GM18873 (cell line): Measurements from ENCODE around the gene CLIC3.

Experiments
- ATAC-seq: cut with Tn5 transposase; IDR thresholded peaks from one replicate; pipeline ENCODE4 v1.9.1; 2021; ENCODE audit warnings: mild to moderate bottlenecking, moderate library complexity, moderate number of reproducible peaks; ENCODE audit not compliant: unreplicated experiment, low FRiP score

Gene CLIC3

DNA sequence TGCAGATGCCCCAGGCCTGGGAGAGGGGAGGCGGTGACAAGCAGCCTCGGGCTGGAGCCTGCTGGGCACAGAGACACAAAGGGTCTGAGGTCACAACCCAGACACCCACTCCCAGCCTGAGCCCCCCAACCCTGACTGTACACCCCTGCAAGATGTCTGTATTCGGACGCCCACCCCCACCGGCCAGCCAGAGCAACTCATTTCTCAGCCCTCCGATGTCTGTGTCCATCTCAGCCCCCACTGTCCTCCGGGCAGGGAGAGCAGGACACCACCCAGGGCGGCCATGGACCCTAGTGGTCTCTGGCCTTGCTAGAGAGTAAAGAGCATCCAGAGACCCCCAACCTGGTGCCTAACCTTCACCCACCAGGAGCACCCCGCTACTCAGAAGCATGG, 40.4 kb downstream of the CLIC3 start:
- ATAC-seq = no peak

GRCh38 chr9:136955202-136955942, 41.0 kb downstream of the CLIC3 start:
- ATAC-seq = no peak

GRCh38 chr9:136954270-136955083, 41.9 kb downstream of the CLIC3 start:
- ATAC-seq = no peak

GRCh38 chr9:136953771-136954269, 42.5 kb downstream of the CLIC3 start:
- ATAC-seq = no peak

- no peak for ATAC-seq
These were observed 43.2 kb downstream of the CLIC3 start for GRCh38 chr9:136952876-136953770.

GRCh38 chr9:136952321-136952850, 44.0 kb downstream of the CLIC3 start:
- no peak for ATAC-seq

GRCh38 chr9:136951541-136952320, 44.6 kb downstream of the CLIC3 start, which contains the start of gene LCN12:
TSS of gene LCN12 (plus strand) at chr9:136952273. CDS start at chr9:136952328, 55 bp downstream.
- no peak for ATAC-seq

GRCh38 chr9:136950656-136951276, 45.6 kb downstream of the CLIC3 start:
- no peak for ATAC-seq

DNA sequence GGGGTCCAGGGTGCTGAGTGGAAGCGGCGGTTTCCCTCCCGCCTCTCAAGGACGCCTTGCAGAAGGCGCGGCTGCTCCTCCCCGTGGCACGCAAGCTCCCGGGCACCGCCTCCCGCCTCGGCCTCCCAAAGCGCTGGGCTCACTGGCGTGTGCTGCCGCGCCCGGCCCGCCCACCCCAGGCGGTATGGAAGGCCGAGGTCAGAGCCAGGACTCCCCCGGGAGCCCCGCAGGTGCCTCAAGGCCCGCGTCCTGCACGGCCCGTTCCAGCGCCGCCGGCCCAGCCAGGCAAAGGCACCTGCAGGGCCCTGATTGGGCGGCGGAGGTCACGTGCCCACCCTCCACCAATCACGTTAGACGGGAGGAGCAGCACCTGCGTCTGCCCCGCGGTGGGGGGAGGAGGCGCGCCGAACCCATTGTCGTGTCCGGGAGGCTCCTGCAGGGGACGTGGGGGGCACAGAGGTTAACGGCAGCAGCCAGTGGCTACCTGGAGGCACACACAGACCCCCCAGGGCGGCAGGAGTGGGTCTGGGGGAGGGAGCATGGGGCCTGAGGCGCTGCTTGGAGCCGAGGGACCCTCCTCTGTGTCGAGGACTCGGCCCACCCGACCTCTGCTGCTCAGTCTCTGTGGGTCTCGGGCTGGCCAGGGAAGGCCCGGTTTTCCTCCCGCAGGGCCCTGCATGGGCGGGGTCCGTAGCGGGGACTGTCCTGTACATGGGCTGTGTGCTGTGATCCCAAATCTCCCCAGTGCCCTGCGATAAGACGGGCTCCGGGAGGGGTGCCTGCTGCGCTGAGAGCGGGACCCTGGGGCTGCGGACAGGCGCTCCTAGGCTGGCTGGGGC, 46.3 kb downstream of the CLIC3 start:
- peak; percentile 64 for ATAC-seq

DNA sequence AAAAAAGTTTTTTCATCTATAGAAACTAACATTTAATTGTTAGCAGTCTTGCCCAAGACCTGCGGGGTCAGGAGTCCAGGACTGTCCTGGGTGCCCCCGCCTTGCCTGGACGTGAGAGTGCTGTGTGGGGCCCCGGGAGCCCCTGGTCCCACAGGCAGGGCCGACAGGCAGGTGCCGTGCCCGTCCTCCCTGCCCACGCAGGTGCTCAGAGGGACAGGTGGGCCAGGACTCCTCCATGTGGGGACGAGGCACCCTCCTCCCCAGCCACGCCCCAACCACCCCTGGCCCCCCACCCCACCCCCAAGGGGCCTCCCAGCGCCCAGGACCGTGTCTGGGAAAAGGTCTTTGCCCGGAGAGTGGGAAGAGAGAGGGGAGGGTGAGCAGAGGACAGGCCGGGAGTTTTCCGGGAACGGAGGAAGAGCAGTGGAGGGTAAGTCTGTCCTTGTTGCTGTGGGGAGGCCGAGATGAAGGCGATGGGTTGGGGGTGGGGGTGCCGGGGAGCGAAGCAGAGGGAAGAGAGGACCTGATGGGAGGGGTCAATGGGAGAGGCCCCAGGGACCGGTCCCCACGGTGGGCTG, 47.0 kb downstream of the CLIC3 start:
- ATAC-seq = no peak

DNA sequence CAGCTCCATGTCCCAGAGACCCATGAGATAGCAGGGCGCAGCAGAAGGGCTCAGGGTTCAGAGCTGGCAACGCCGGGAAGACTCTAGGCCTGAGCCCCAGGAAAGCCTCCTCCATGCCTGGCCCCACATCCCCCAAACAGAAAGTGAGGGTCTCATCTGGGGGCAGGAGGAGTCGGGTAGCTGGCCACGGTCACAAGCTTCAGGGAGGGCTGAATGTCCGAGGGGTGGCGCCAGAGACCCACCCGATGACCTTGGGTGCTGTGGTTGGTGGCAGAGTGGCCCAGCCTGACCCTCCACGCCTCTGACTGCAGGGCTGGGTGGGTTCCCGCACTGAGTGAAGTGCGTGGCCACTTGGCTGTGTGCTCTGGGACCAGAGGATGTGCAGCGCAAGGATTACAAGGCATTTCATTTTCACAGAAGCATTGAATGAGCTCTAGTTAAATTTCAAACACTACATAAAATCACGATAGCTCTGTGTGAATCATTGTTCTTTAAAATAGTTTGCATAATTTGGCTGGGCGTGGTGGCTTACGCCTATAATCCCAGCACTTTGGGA, 48.3 kb downstream of the CLIC3 start:
- ATAC-seq = no peak

DNA sequence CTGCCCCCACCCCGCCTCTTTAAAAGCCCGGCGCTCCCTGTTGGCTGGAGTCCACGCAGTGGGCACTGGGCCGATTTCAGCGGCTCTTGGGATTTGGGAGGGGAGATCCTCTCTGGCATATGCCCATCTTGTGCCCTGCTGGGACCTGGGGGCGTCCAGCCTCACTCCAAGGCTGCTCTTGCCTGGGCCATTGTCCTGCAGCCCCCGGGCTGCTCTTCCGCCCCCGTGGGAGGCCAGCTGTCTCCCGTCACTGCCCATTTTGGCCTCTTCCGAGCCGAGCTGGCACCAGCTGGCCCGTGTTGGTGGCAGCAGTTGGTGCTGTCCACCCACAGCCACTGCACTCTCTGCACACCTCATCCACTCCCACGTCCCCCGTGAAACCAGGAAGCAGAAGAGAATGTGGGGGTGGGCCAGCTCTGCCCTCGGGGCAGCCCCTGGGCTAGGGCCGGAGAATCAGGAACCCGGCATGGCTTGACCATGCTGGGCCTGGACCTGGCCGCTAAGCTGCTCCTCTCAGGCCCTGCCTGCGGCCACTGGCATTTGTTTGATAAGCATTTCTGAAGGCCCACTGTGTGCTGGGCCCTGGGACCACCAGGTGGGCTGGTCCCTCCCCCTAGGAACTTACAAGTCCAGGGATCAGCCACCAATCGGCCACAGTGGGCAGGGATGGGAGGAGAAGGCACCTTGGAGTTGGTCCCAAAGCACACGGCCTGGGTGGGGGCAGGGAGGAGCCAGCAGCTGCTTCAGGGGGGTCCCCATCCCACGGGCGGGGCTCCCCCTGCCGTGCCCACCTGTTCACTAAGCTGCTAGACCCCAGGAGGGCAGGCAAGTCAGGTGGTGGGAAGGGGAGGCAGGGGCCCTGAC, 49.1 kb downstream of the CLIC3 start:
- no peak for ATAC-seq

- no peak for ATAC-seq
These were observed 49.9 kb downstream of the CLIC3 start for GRCh38 chr9:136946228-136947027.

- ATAC-seq = no peak
These were observed 50.8 kb downstream of the CLIC3 start for GRCh38 chr9:136945333-136946227.
